Effector memory CD4-positive, alpha-beta T cell (primary cell): ENCODE data around the gene FAM163B.
"Not testable (repeated sequence)": the region's sequence is repeated elsewhere in the genome, so short reads cannot be mapped to it uniquely, and the experiment has no call there.

Source experiments
- DNase-seq, 3 donors: peaks; one replicate each; pipeline ENCODE4 v3.0.0-alpha.2; 2020
- H3K27ac ChIP-seq: 2 replicates; pipeline ENCODE4 v1.7.0; 2013; ENCODE audit warnings: mild to moderate bottlenecking, low read length, moderate library complexity; ENCODE audit not compliant: insufficient read depth, poor library complexity, severe bottlenecking
- H3K27me3 ChIP-seq: replicated peaks from 2 replicates; pipeline ENCODE4 v1.7.0; 2013; ENCODE audit warnings: mild to moderate bottlenecking, low read length; ENCODE audit not compliant: insufficient read depth, control insufficient read depth, poor library complexity, severe bottlenecking
- H3K36me3 ChIP-seq: 2 replicates; pipeline ENCODE4 v1.7.0; 2013; ENCODE audit warnings: mild to moderate bottlenecking, low read length, moderate library complexity; ENCODE audit not compliant: control insufficient read depth, insufficient read depth
- H3K4me1 ChIP-seq: 2 replicates; pipeline ENCODE4 v1.7.0; 2013; ENCODE audit warnings: low read length, mild to moderate bottlenecking; ENCODE audit not compliant: control insufficient read depth, insufficient read depth, poor library complexity, severe bottlenecking
- H3K4me3 ChIP-seq: 2 replicates; pipeline ENCODE4 v1.7.0; 2013; ENCODE audit warnings: low read length, low read depth, mild to moderate bottlenecking; ENCODE audit not compliant: insufficient read depth, poor library complexity, severe bottlenecking
- H3K9me3 ChIP-seq: 2 replicates; pipeline ENCODE4 v1.7.0; 2013; ENCODE audit warnings: mild to moderate bottlenecking, low read length, moderate library complexity; ENCODE audit not compliant: control insufficient read depth

The FAM163B gene

DNA sequence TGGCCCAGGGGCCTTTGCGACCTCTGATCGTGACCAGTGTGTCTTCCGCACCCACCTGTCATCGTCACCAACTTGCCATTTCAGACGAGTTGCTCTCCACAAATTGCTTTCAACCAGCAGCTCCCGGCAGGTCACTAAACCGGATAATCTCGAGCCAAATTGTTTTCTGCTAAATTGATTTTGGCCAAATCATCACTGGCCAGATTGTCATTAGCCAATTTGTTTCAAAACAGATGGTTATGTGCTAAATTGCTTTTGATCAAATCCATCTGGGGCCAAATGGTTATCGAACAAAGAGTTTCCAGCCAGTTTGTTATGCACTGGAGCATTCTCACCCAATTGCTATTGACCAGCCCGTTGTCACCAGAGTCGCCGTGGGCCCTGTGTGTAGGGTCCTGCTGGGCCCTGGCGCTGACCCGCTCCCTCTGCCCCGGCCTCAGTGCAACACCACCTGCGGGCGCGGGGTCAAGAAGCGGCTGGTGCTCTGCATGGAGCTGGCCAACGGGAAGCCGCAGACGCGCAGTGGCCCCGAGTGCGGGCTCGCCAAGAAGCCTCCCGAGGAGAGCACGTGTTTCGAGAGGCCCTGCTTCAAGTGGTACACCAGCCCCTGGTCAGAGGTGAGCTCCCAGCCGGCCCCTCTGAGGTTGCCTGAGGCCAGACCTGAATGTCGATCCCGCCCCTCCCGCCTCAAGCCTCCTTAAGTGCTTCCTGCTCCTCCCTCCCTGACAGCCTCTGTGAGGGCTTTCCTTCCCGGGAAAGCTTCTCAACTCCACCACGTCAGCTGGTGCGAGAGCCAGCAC lies 39.1 kb downstream of the FAM163B start:
- H3K27me3 ChIP-seq, result peaks cover 3% of the 10 kb centered on the region
- H3K4me1 ChIP-seq, result no peaks in the 10 kb centered on the region
- H3K9me3 ChIP-seq, result no peaks in the 10 kb centered on the region
- DNase-seq, result no peak
- no peaks in the 10 kb centered on the region for H3K36me3 ChIP-seq
- no peak overlapping the region for H3K27ac ChIP-seq
- H3K4me3 ChIP-seq, result no peak overlapping the region

DNA sequence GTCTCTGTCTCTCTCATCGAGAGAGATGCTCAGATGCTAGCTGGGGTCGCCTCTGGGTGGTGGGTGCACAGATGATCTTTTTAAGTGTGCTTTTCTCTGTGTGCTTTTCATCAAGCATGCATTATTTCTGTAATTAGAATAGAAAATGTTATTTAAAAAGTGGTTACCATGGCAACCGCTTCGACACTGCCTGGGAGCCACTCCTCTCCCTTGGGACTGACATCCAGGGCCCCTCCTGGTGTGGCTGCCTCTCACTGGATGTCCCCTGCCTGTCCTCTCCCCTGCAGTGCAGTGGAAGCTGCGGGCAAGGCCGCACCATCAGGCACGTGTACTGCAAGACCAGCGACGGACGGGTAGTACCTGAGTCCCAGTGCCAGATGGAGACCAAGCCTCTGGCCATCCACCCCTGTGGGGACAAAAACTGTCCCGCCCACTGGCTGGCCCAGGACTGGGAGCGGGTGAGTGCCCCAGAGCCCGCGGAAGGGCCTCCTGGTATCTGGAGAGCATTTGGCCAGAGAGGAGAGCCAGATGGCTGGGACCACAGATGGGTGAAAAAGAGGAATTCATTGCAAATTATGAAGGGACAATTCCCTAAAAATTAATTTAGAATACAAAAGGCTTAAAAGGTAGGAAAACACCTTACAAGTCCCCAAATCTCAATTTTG lies 39.9 kb downstream of the FAM163B start:
- DNase-seq, result no peak
- Histone ChIP-seq H3K9me3 (no peaks in the 10 kb centered on the region), H3K27me3 (no peaks in the 10 kb centered on the region), H3K27ac (no peak overlapping the region), H3K4me1 (no peaks in the 10 kb centered on the region), H3K36me3 (no peaks in the 10 kb centered on the region), H3K4me3 (no peak overlapping the region)

DNA sequence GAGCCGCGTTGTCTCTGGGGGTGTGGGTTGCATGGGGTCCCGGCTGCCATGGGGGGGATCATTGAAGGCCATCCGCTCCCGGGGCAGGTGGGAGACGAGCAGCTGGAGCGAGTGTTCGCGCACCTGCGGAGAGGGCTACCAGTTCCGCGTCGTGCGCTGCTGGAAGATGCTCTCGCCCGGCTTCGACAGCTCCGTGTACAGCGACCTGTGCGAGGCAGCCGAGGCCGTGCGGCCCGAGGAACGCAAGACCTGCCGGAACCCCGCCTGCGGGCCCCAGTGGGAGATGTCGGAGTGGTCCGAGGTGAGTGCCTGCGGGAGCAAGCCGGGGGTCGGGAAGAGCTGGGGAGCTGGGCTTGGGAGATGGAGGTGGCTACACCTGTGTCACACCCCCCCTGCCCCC lies 41.0 kb downstream of the FAM163B start:
- DNase-seq, result no peak
- no peaks in the 10 kb centered on the region for H3K27me3 ChIP-seq
- H3K4me1 ChIP-seq, result no peaks in the 10 kb centered on the region
- H3K9me3 ChIP-seq, result no peaks in the 10 kb centered on the region
- H3K27ac ChIP-seq, result no peak overlapping the region
- H3K4me3 ChIP-seq, result no peak overlapping the region
- no peaks in the 10 kb centered on the region for H3K36me3 ChIP-seq

DNA sequence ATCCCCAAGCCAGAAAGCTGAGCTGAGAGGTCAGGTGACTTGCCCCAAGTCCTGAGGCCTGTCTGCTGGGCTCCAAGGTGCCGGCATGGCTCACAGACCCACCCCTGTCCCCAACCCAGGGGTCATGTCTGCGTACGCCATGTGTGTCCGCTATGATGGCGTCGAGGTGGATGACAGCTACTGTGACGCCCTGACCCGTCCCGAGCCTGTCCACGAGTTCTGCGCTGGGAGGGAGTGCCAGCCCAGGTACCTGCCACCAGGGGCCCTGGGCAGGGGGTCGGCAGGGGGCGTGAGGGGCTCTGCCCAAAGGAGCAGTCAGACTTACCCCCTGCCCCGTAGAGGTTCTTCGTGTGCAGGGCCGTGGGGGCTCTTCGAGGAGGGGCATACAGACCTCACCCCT lies 42.4 kb downstream of the FAM163B start:
- no peaks in the 10 kb centered on the region for H3K9me3 ChIP-seq
- H3K27me3 ChIP-seq, result no peaks in the 10 kb centered on the region
- no peak overlapping the region for H3K27ac ChIP-seq
- no peaks in the 10 kb centered on the region for H3K4me1 ChIP-seq
- DNase-seq, result no peak
- H3K36me3 ChIP-seq, result no peaks in the 10 kb centered on the region
- H3K4me3 ChIP-seq, result no peak overlapping the region

DNA sequence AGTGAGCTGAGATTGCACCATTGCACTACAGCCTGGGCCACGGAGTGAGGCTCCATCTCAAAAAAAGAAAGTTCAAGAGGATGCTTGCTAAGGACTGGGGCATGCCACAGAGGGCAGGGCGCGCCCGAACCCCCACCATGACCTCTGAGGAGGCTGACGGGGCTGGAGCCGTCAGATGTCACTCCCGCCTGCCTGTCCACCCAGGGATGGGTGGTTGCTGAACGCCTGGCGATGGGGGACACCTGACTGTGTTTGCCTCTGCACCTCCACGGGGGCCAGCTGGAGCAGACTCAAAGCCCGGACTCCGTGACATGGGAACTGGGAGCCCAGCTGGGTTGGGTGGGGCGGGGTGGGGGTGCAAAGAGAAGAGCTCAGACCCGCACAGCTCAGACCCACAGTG lies 42.8 kb downstream of the FAM163B start:
- H3K4me3 ChIP-seq, result no peak overlapping the region
- H3K27me3 ChIP-seq, result no peaks in the 10 kb centered on the region
- no peaks in the 10 kb centered on the region for H3K4me1 ChIP-seq
- no peak for DNase-seq
- H3K27ac ChIP-seq, result no peak overlapping the region
- no peaks in the 10 kb centered on the region for H3K9me3 ChIP-seq
- no peaks in the 10 kb centered on the region for H3K36me3 ChIP-seq

DNA sequence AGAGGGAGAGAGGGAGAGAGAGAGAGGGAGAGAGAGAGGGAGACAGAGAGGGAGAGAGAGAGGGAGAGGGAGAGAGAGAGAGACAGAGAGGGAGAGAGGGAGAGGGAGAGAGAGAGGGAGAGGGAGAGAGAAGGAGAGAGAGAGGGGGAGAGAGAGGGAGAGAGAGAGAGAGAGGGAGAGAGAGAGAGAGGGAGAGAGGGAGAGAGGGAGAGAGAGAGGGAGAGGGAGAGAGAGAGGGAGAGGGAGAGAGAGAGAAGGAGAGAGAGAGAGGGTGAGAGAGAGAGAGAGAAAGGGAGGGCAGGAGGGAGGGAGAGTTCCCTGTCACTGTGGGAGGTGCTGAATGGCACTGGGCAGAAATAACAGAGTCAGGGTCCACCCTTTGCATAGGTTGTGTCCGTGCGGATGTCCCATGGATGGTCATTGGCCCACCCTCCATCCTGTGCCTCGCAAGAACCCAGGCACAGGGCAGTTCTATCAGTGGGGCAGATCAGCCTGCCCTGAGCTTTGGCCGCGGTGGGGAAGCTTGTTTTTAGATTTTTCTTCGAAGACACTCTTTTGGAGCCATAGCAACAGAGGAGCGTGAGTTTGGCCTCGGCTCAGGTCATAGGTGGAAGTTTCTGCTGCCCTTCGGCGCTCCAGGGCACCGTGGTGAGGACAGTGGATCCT lies 44.6 kb downstream of the FAM163B start:
- no peak overlapping the region for H3K4me3 ChIP-seq
- no peak for DNase-seq
- H3K27ac ChIP-seq, result no peak overlapping the region
- no peaks in the 10 kb centered on the region for H3K4me1 ChIP-seq
- H3K9me3 ChIP-seq, result no peaks in the 10 kb centered on the region
- no peaks in the 10 kb centered on the region for H3K27me3 ChIP-seq
- H3K36me3 ChIP-seq, result no peaks in the 10 kb centered on the region

DNA sequence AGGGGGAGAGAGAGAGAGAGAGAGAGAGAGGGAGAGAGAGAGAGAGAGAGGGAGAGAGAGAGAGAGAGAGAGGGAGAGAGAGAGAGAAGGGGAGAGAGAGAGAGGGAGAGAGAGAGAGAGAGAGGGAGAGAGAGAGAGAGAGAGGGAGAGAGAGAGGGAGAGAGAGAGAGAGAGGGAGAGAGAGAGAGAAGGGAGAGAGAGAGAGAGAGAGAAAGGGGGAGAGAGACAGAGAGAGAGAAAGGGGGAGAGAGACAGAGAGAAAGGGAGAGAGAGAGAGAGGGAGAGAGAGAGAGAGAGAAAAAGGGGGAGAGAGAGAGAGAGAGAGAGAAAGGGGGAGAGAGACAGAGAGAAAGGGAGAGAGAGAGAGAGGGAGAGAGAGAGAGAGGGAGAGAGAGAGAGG lies 45.4 kb downstream of the FAM163B start:
- H3K27me3 ChIP-seq, H3K4me3 ChIP-seq, H3K27ac ChIP-seq, H3K4me1 ChIP-seq, H3K9me3 ChIP-seq, H3K36me3 ChIP-seq, DNase-seq: not testable (repeated sequence)

DNA sequence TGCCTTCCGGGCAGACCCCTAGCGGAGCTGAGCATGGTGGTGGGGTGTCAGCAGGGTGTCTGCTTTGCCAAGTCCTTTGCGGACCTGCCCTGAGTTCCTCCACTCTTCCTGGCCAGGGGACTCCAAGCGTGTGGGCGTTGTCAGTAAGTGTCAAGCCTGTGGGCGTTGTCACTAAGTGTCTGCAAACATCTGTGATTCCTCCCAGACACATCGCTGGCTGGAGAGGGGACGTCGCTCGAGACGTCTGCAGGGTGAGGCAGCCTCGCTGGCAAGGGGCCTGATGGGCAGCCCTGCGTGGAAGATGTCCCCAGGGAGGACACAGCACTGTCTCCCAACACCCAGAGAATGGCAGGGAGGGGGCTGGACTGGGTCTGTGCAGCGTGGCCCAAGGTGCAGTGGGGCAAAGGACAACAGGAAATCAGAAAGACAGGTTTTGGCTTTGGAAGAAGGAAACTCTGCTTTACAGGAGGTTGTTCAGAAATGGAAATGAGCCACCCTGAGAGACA lies 45.8 kb downstream of the FAM163B start:
- no peak for DNase-seq
- Histone ChIP-seq H3K4me1 (no peaks in the 10 kb centered on the region), H3K27me3 (peaks cover 4% of the 10 kb centered on the region), H3K4me3 (no peak overlapping the region), H3K36me3 (no peaks in the 10 kb centered on the region), H3K9me3 (no peaks in the 10 kb centered on the region), H3K27ac (no peak overlapping the region)

DNA sequence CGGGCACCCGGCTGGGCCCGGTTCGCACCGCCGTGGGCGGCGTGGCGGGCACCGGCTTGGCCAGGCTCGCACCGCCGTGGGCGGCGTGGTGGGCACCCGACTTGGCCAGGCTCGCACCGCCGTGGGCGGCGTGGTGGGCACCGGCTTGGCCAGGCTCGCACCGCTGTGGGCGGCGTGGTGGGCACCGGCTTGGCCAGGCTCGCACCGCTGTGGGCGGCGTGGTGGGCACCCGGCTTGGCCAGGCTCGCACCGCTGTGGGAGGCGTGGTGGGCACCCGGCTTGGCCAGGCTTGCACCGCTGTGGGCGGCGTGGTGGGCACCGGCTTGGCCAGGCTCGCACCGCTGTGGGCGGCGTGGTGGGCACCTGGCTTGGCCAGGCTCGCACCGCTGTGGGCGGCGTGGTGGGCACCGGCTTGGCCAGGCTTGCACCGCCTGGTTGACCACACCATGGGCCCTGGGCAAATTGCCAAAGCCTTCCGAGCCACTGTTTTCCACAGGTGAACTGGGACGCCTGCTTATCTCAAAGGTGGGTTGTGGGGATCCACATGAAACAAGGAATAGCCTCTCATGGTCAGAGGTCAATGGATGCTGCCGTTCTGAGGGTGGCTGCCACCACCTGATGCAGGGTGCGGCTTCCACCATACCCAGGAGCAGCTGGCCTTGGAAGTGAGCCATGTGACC lies 46.4 kb downstream of the FAM163B start:
- no peak overlapping the region for H3K27ac ChIP-seq
- DNase-seq, result no peak
- H3K4me1 ChIP-seq, result no peaks in the 10 kb centered on the region
- H3K36me3 ChIP-seq, result no peaks in the 10 kb centered on the region
- H3K4me3 ChIP-seq, result no peak overlapping the region
- H3K27me3 ChIP-seq, result peaks cover 9% of the 10 kb centered on the region
- no peaks in the 10 kb centered on the region for H3K9me3 ChIP-seq
